ENCODE measurements around the gene MS4A4E. TPM values are rescaled to one million over a fixed set of nuclear protein-coding genes. Genes with fewer than 3 reads are reported as not detected.

The MS4A4E gene
- total and polyA plus RNA-seq, 2 donors (not counting 3 experiments of a cell fraction or from before 2014, with no cell fraction given), result not detected

DNA sequence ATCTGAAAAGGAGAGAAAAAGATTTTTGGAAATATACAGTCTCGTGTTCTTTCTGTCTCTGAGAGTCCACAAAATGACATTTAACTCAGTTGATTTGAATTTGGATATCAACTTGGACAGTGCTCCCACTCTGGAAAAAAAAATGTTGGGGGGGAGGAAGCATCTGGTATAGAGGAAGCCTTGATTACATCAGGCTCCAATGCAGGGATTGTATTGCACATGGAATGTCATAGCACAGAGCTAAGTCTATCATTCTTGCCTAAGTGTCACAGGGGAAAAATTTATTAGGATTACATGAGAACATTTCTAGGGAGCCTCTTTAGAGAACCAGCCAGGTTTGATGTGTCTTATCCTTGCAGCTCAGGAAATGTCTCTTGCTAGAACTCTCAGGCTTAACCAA is 83.1 kb downstream of the MS4A4E start:
- dilution Hi-C loops (cut with MboI; ENCODE audit: extremely low pct_ligation_motif_present, low sequenced_read_pairs) (no loop called here), intact Hi-C loops (cut with micrococcal nuclease) (loop anchor here (2.0 kb wide), 1 partner anchor 259 kb away; no protein-coding TSS in a partner anchor)
- POLR2A ChIA-PET, result interaction anchor here (3.3 kb wide), 1 partner anchor 10 kb away, joined by 17 read pairs; no protein-coding TSS in a partner anchor
- no peaks in the 10 kb centered on the region for H3K79me2 ChIP-seq (ENCODE audit: control insufficient read depth, insufficient read depth, low read length)
- no peaks in the 10 kb centered on the region for H3K9me3 ChIP-seq (replicated peaks; ENCODE audit: control insufficient read depth, insufficient read depth, low read length)
- no peak overlapping the region for H3K4me3 ChIP-seq (replicated peaks in 1 of 3; ENCODE audit: insufficient read depth in 1 of 3, low read depth in 1 of 3, low read length in 3 of 3)
- peak overlapping the region; percentile 81 for H3K9ac ChIP-seq (replicated peaks; ENCODE audit: extremely low read depth, insufficient read depth, low read length)
- H3K9me1 ChIP-seq (replicated peaks; ENCODE audit: control insufficient read depth, extremely low read depth, insufficient read depth, low read length), result no peaks in the 10 kb centered on the region
- DNase-seq (ENCODE audit: low read depth, low spot score) (peak; percentile 93), FAIRE-seq (no peak)
- H3K36me3 ChIP-seq (ENCODE audit: control insufficient read depth in 2 of 2, extremely low read depth in 1 of 2, insufficient read depth in 2 of 2, low read length in 2 of 2), result no peaks in the 10 kb centered on the region
- no peaks in the 10 kb centered on the region for H4K20me1 ChIP-seq (replicated peaks; ENCODE audit: control insufficient read depth, extremely low read depth, insufficient read depth, low read length)
- H3K27me3 ChIP-seq (ENCODE audit: control insufficient read depth in 2 of 2, insufficient read depth in 2 of 2, low read length in 2 of 2), result no peaks in the 10 kb centered on the region
- CTCF ChIA-PET, result interaction anchor here (0.6 to 4.0 kb wide), 6 partner anchors 10 to 349 kb away, joined by 3 to 37 read pairs (median 4); partner anchors contain the start of gene MRPL16
- H3K27ac ChIP-seq (ENCODE audit: insufficient read depth, low read depth, low read length), result peak overlapping the region; percentile 96
- H3K4me2 ChIP-seq (ENCODE audit: insufficient read depth, low read length), result no peak overlapping the region
- peaks cover 40% of the 10 kb centered on the region for H3K4me1 ChIP-seq (ENCODE audit: control insufficient read depth, extremely low read depth, insufficient read depth, low read length)
- no peak overlapping the region for H2AFZ ChIP-seq (ENCODE audit: low read depth, low read length)
- no TSS peak for BruUV-seq (replicated peaks)
- TF ChIP-seq JUN (IDR thresholded peaks at IDR 0.05; ENCODE audit: borderline replicate concordance, insufficient read depth, insufficient read length, low read depth) (peak; percentile 57), EZH2 (IDR thresholded peaks at IDR 0.05; ENCODE audit: borderline replicate concordance, low read depth, low read length, severe bottlenecking) (no peak), POLR2AphosphoS5 (IDR thresholded peaks at IDR 0.05; ENCODE audit: insufficient read depth, low read depth, low read length) (peak; percentile 39), POLR2A (IDR thresholded peaks at IDR 0.05; ENCODE audit: low read depth, low read length) (peak; percentile 76)
- TF ChIP-seq, protein P1, sequence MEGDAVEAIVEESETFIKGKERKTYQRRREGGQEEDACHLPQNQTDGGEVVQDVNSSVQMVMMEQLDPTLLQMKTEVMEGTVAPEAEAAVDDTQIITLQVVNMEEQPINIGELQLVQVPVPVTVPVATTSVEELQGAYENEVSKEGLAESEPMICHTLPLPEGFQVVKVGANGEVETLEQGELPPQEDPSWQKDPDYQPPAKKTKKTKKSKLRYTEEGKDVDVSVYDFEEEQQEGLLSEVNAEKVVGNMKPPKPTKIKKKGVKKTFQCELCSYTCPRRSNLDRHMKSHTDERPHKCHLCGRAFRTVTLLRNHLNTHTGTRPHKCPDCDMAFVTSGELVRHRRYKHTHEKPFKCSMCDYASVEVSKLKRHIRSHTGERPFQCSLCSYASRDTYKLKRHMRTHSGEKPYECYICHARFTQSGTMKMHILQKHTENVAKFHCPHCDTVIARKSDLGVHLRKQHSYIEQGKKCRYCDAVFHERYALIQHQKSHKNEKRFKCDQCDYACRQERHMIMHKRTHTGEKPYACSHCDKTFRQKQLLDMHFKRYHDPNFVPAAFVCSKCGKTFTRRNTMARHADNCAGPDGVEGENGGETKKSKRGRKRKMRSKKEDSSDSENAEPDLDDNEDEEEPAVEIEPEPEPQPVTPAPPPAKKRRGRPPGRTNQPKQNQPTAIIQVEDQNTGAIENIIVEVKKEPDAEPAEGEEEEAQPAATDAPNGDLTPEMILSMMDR (IDR thresholded peaks at IDR 0.05; ENCODE audit: extremely low read depth in 1 of 2, insufficient read depth in 1 of 2, low read depth in 1 of 2, low read length in 2 of 2), result no peak
- TF ChIP-seq, protein P2, sequence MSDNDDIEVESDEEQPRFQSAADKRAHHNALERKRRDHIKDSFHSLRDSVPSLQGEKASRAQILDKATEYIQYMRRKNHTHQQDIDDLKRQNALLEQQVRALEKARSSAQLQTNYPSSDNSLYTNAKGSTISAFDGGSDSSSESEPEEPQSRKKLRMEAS (IDR thresholded peaks at IDR 0.05; ENCODE audit: insufficient read depth, insufficient read length), result no peak

Measured in endothelial cell of umbilical vein (primary cell).